Activated gamma-delta T cell (primary cell): ENCODE data around the gene CIB1.

Source experiments
- DNase-seq: peaks from one replicate; lab custom pipeline; 2025; lab: John Stamatoyannopoulos, UW

The CIB1 gene

GRCh38 chr15:90240856-90241255 is 7.1 kb upstream of the CIB1 start:
- DNase-seq: no peak

GRCh38 chr15:90239371-90239770 is 5.6 kb upstream of the CIB1 start:
- DNase-seq: no peak

GRCh38 chr15:90234096-90234988 is 601 bp upstream of the CIB1 start, which contains the start of gene GDPGP1:
GDPGP1 (plus strand) TSS chr15:90234209; CDS start chr15:90240909, 6,700 bp downstream.
- peak; percentile 98 for DNase-seq

- no peak for DNase-seq
These were observed 777 bp downstream of the CIB1 start for GRCh38 chr15:90232941-90233386.

GRCh38 chr15:90232196-90232595 is 1.5 kb downstream of the CIB1 start:
- DNase-seq: no peak

GRCh38 chr15:90231028-90232017 is 2.4 kb downstream of the CIB1 start:
- peak; percentile 65 for DNase-seq

GRCh38 chr15:90230610-90231009 is 3.1 kb downstream of the CIB1 start:
- no peak for DNase-seq

GRCh38 chr15:90230071-90230494 is 3.7 kb downstream of the CIB1 start:
- no peak for DNase-seq

GRCh38 chr15:90228960-90229359 is 4.8 kb downstream of the CIB1 start:
- DNase-seq: no peak

GRCh38 chr15:90227816-90228772 is 5.6 kb downstream of the CIB1 start:
- no peak for DNase-seq

- DNase-seq: no peak
These were observed 6.4 kb downstream of the CIB1 start for GRCh38 chr15:90227336-90227735.

- no peak for DNase-seq
These were observed 8.1 kb downstream of the CIB1 start for GRCh38 chr15:90225504-90226234.

- no peak for DNase-seq
These were observed 8.7 kb downstream of the CIB1 start for GRCh38 chr15:90225047-90225446.

GRCh38 chr15:90223441-90224165 is 10.1 kb downstream of the CIB1 start:
- no peak for DNase-seq

- no peak for DNase-seq
These were observed 11.2 kb downstream of the CIB1 start for GRCh38 chr15:90222547-90222946.

- no peak for DNase-seq
These were observed 12.4 kb downstream of the CIB1 start for GRCh38 chr15:90221246-90221900.

- DNase-seq: peak; percentile 20
These were observed 14.2 kb downstream of the CIB1 start for GRCh38 chr15:90219421-90220141.

GRCh38 chr15:90217671-90218394 is 15.9 kb downstream of the CIB1 start:
- no peak for DNase-seq
